GM21825 (cell line): ENCODE measurements around the gene PAQR9.

ENCODE experiments used
- ATAC-seq: cut with Tn5 transposase; IDR thresholded peaks from one replicate; pipeline ENCODE4 v1.9.1; 2021; ENCODE audit warnings: mild to moderate bottlenecking, moderate library complexity; ENCODE audit not compliant: unreplicated experiment

Gene PAQR9

GRCh38 chr3:142983318-142983717, 19.8 kb upstream of the PAQR9 start:
- ATAC-seq = no peak

GRCh38 chr3:142982038-142982773, 18.7 kb upstream of the PAQR9 start:
- ATAC-seq = no peak

- no peak for ATAC-seq
These were observed 17.6 kb upstream of the PAQR9 start for GRCh38 chr3:142981108-142981507.

- ATAC-seq = no peak
These were observed 13.9 kb upstream of the PAQR9 start for GRCh38 chr3:142977399-142977728.

- no peak for ATAC-seq
These were observed 13.3 kb upstream of the PAQR9 start for GRCh38 chr3:142976621-142977398.

GRCh38 chr3:142975316-142975995, 12.0 kb upstream of the PAQR9 start:
- no peak for ATAC-seq

- no peak for ATAC-seq
These were observed 9.9 kb upstream of the PAQR9 start for GRCh38 chr3:142973217-142974009.

GRCh38 chr3:142972092-142972753, 8.7 kb upstream of the PAQR9 start:
- no peak for ATAC-seq

GRCh38 chr3:142971431-142971830, 8.0 kb upstream of the PAQR9 start:
- no peak for ATAC-seq

- ATAC-seq = no peak
These were observed 5.0 kb upstream of the PAQR9 start for GRCh38 chr3:142968319-142969025.

- no peak for ATAC-seq
These were observed 3.3 kb upstream of the PAQR9 start for GRCh38 chr3:142966808-142967207.

- ATAC-seq = no peak
These were observed 2.1 kb upstream of the PAQR9 start for GRCh38 chr3:142965581-142965980.

GRCh38 chr3:142963234-142963515, 299 bp downstream of the PAQR9 start:
- no peak for ATAC-seq

GRCh38 chr3:142962520-142963233, 797 bp downstream of the PAQR9 start:
- ATAC-seq = no peak

- no peak for ATAC-seq
These were observed 1.3 kb downstream of the PAQR9 start for GRCh38 chr3:142962175-142962519.

- no peak for ATAC-seq
These were observed 1.9 kb downstream of the PAQR9 start for GRCh38 chr3:142961539-142961938.

- ATAC-seq = no peak
These were observed 3.1 kb downstream of the PAQR9 start for GRCh38 chr3:142960322-142960850.

GRCh38 chr3:142958707-142959106, 4.8 kb downstream of the PAQR9 start:
- ATAC-seq = no peak

GRCh38 chr3:142953443-142953842, 10.0 kb downstream of the PAQR9 start:
- ATAC-seq = no peak
